ENCODE data around the gene MCUB. TPM values are rescaled to one million over a fixed set of nuclear protein-coding genes. Genes with fewer than 3 reads are reported as not detected.

Gene MCUB
- total and polyA plus RNA-seq, 9 of the 15 experiments (the other 6 are each of a cell fraction or from before 2014, with no cell fraction given) = 1.4 to 21.5 (median 5.4) TPM

DNA sequence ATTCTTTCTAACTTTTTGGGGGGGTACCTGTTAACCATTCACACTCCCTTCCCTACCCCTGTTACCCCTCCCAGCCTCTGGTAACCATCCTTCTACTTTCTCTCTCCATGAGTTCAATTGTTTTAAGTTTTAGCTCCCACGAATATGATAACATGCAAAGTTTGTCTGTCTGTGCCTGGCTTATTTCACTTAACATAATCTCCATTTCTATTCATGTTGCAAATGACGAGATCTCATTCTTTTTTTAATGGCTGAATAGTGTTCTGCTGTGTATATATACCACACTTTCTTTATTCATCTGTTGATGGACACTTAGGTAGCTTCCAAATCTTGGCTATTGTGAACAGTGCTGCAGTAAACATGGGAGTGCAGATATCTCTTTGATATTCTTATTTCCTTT is 41.3 kb downstream of the MCUB start (continued):
- TF ChIP-seq, protein P1, sequence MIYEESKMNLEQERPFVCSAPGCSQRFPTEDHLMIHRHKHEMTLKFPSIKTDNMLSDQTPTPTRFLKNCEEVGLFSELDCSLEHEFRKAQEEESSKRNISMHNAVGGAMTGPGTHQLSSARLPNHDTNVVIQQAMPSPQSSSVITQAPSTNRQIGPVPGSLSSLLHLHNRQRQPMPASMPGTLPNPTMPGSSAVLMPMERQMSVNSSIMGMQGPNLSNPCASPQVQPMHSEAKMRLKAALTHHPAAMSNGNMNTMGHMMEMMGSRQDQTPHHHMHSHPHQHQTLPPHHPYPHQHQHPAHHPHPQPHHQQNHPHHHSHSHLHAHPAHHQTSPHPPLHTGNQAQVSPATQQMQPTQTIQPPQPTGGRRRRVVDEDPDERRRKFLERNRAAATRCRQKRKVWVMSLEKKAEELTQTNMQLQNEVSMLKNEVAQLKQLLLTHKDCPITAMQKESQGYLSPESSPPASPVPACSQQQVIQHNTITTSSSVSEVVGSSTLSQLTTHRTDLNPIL (CRISPR knock-in tag; IDR thresholded peaks at IDR 0.05) = no peak
- TF ChIP-seq, protein P2, sequence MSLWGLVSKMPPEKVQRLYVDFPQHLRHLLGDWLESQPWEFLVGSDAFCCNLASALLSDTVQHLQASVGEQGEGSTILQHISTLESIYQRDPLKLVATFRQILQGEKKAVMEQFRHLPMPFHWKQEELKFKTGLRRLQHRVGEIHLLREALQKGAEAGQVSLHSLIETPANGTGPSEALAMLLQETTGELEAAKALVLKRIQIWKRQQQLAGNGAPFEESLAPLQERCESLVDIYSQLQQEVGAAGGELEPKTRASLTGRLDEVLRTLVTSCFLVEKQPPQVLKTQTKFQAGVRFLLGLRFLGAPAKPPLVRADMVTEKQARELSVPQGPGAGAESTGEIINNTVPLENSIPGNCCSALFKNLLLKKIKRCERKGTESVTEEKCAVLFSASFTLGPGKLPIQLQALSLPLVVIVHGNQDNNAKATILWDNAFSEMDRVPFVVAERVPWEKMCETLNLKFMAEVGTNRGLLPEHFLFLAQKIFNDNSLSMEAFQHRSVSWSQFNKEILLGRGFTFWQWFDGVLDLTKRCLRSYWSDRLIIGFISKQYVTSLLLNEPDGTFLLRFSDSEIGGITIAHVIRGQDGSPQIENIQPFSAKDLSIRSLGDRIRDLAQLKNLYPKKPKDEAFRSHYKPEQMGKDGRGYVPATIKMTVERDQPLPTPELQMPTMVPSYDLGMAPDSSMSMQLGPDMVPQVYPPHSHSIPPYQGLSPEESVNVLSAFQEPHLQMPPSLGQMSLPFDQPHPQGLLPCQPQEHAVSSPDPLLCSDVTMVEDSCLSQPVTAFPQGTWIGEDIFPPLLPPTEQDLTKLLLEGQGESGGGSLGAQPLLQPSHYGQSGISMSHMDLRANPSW (CRISPR knock-in tag; IDR thresholded peaks at IDR 0.05) = no peak
- TF ChIP-seq ZEB2 (IDR thresholded peaks at IDR 0.05) (no peak), SIX5 (IDR thresholded peaks at IDR 0.05; ENCODE audit: borderline replicate concordance in 1 of 2, insufficient read depth in 1 of 2, low read depth in 1 of 2, low read length in 2 of 2) (no peak), HDAC6 (IDR thresholded peaks at IDR 0.05; ENCODE audit: low read depth, low read length) (no peak), CREB1 (IDR thresholded peaks at IDR 0.05) (no peak), CREB1 (CRISPR knock-in tag; IDR thresholded peaks at IDR 0.05) (no peak), RCOR1 (IDR thresholded peaks at IDR 0.05; ENCODE audit: borderline replicate concordance in 1 of 2, low read depth in 2 of 2, low read length in 2 of 2) (no peak)
- TF ChIP-seq, protein P3, sequence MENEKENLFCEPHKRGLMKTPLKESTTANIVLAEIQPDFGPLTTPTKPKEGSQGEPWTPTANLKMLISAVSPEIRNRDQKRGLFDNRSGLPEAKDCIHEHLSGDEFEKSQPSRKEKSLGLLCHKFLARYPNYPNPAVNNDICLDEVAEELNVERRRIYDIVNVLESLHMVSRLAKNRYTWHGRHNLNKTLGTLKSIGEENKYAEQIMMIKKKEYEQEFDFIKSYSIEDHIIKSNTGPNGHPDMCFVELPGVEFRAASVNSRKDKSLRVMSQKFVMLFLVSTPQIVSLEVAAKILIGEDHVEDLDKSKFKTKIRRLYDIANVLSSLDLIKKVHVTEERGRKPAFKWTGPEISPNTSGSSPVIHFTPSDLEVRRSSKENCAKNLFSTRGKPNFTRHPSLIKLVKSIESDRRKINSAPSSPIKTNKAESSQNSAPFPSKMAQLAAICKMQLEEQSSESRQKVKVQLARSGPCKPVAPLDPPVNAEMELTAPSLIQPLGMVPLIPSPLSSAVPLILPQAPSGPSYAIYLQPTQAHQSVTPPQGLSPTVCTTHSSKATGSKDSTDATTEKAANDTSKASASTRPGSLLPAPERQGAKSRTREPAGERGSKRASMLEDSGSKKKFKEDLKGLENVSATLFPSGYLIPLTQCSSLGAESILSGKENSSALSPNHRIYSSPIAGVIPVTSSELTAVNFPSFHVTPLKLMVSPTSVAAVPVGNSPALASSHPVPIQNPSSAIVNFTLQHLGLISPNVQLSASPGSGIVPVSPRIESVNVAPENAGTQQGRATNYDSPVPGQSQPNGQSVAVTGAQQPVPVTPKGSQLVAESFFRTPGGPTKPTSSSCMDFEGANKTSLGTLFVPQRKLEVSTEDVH (IDR thresholded peaks at IDR 0.05; ENCODE audit: low read depth, partially characterized antibody) = no peak
- TF ChIP-seq, protein P4, sequence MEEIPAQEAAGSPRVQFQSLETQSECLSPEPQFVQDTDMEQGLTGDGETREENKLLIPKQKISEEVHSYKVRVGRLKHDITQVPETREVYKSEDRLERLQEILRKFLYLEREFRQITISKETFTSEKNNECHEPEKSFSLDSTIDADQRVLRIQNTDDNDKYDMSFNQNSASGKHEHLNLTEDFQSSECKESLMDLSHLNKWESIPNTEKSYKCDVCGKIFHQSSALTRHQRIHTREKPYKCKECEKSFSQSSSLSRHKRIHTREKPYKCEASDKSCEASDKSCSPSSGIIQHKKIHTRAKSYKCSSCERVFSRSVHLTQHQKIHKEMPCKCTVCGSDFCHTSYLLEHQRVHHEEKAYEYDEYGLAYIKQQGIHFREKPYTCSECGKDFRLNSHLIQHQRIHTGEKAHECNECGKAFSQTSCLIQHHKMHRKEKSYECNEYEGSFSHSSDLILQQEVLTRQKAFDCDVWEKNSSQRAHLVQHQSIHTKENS (CRISPR knock-in tag; IDR thresholded peaks at IDR 0.05) = no peak
